Thyroid gland (tissue), 4 donors: Measurements from ENCODE around the gene DIP2C.

ENCODE experiments used
- CTCF ChIP-seq, 6 experiments: fragments of 200-600 bp in 3 of 6; fragments of 450-650 bp in 3 of 6; sonication (generic) in 3 of 6; IDR thresholded peaks; one replicate each; pipeline ENCODE4 v1.5.1; 2016 to 2019; ENCODE audit warnings: antibody characterized with exemption in 6 of 6, mild to moderate bottlenecking in 2 of 6, inconsistent platforms in 1 of 6, moderate library complexity in 1 of 6
- POLR2A ChIP-seq, 2 donors: fragments of 450-650 bp; IDR thresholded peaks; one replicate each; pipeline ENCODE4 v1.6.1; 2017; ENCODE audit warnings: antibody characterized with exemption in 2 of 2, mild to moderate bottlenecking in 2 of 2, moderate library complexity in 1 of 2

- no peak for TF ChIP-seq CTCF (IDR thresholded peaks at IDR 0.05)
- no peak for TF ChIP-seq POLR2A (IDR thresholded peaks at IDR 0.05)
These were observed 234.6 kb downstream of the DIP2C start for GRCh38 chr10:454860-455259.
